Dendritic cell treated with granulocyte-macrophage colony-stimulating factor and Interleukin-4, amounts not matched to agents 40 ng/mL and 50 ng/mL, for 4 days (primary cell): ENCODE measurements around the gene LINS1.

Experiments used
- H3K27ac Mint-ChIP-seq: one replicate; pipeline ENCODE4 v1.8.0; 2022; ENCODE audit warnings: mild to moderate bottlenecking, mixed read lengths
- H3K27me3 Mint-ChIP-seq: one replicate; pipeline ENCODE4 v1.8.0; 2022; ENCODE audit warnings: mild to moderate bottlenecking, mixed read lengths
- H3K36me3 Mint-ChIP-seq: one replicate; pipeline ENCODE4 v1.8.0; 2022; ENCODE audit warnings: low read depth, mixed read lengths
- H3K4me1 Mint-ChIP-seq: one replicate; pipeline ENCODE4 v1.8.0; 2022; ENCODE audit warnings: low read depth, mixed read lengths
- H3K4me3 Mint-ChIP-seq: one replicate; pipeline ENCODE4 v1.8.0; 2022; ENCODE audit warnings: mild to moderate bottlenecking, moderate library complexity, mixed read lengths
- H3K9me3 Mint-ChIP-seq: one replicate; pipeline ENCODE4 v1.8.0; 2022; ENCODE audit warnings: mixed read lengths
- intact Hi-C: fragments of 100-400 bp; cut with micrococcal nuclease; formaldehyde crosslinking; loops from one replicate; pipeline ENCODE4 v1.15.0; 2022

LINS1 gene

DNA sequence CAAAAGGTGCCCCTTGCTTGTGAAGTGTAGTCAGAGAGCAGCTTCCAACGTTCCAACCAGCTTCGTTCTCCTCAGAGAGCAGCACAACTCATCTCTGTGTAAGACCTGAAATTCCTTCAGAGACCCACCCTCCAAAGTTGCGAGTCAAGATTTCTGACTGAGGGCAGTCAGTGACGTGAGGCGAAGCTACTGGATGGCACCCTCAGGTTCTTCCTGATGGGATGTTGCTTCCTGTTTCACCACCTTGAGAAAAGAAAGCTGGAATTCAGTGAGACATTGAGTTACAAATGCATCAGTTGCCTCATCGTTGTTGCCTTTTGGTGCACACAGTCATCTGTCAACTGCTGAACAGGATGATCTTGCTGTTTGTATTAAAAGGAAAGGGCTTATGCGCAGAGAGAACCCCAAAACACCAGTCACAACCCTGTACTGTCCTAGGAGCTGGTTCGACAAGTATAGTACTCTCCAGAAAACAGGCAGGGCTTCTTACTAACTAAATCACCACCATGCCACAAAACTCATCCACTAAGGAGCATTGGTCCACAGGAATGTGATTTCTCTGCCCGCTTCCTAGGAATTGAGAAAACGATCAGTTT, 73.1 kb downstream of the LINS1 start, which contains the start of gene CERS3:
CERS3 (minus strand) TSS at position 118 of the 596 bp plus-strand sequence. CDS start 27,101 bp downstream, outside the sequence.
- Mint-ChIP-seq H3K36me3 (no peaks in the 10 kb centered on the region), H3K27me3 (peaks cover 25% of the 10 kb centered on the region), H3K4me1 (peaks cover 16% of the 10 kb centered on the region), H3K4me3 (no peak within 1 kb of the TSS), H3K9me3 (no peaks in the 10 kb centered on the region), H3K27ac (no peak within 1 kb of the TSS)
- intact Hi-C loops = no loop called here

DNA sequence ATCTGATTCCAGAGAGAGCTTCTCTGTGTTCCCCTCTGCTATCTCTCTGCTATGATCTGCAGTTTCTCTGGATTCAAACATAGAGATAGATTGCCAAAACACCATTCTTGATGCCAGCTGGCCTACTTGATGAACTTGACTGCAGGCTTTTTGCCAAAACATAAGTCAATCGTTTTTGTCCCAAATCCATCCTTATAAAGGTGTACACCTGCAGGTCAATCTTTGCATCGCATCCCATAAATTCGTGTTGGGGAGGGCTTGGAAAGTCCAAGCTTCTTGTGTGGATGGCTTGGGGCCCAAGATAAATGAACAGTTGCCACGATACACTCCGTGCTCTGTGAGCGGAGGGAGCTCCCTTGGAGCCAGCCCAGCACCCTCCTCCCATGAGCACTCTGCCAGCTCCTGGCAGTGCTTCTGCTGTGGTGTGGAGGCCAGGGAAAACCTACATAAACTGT, 75.9 kb downstream of the LINS1 start:
- H3K4me3 Mint-ChIP-seq = no peak overlapping the region
- no peaks in the 10 kb centered on the region for H3K36me3 Mint-ChIP-seq
- H3K27me3 Mint-ChIP-seq = peaks cover 8% of the 10 kb centered on the region
- H3K9me3 Mint-ChIP-seq = peaks cover 7% of the 10 kb centered on the region
- intact Hi-C loops = no loop called here
- H3K27ac Mint-ChIP-seq = no peak overlapping the region
- H3K4me1 Mint-ChIP-seq = peaks cover 14% of the 10 kb centered on the region

DNA sequence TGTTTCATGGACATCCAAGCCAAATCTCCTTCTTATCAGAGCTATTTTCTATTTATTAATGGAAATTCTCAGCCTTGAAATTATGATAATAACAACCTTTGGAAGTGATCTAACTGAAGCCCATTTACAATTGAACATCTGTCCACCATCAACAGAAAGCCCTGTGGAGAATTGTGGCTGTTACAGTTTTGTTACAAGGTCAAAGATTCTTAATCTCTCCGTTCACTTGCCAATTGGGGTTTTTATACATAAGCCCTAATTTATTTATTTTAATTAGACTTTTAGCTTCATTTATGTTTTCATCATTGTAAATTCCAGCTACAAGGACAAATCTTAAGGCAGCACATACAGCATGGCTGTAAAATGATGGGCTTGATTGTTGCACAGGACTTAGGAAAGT, 76.5 kb downstream of the LINS1 start:
- intact Hi-C loops = no loop called here
- H3K9me3 Mint-ChIP-seq = peaks cover 7% of the 10 kb centered on the region

GRCh38 chr15:100524326-100524725, 77.7 kb downstream of the LINS1 start:
- intact Hi-C loops = no loop called here
- H3K9me3 Mint-ChIP-seq = peaks cover 7% of the 10 kb centered on the region
- H3K4me3 Mint-ChIP-seq = no peak overlapping the region
- H3K27ac Mint-ChIP-seq = no peak overlapping the region
- peaks cover 2% of the 10 kb centered on the region for H3K27me3 Mint-ChIP-seq
- no peaks in the 10 kb centered on the region for H3K36me3 Mint-ChIP-seq
- peaks cover 30% of the 10 kb centered on the region for H3K4me1 Mint-ChIP-seq

More for the DNA sequence above, 76.5 kb downstream of the LINS1 start:
- no peaks in the 10 kb centered on the region for H3K36me3 Mint-ChIP-seq
- peaks cover 7% of the 10 kb centered on the region for H3K27me3 Mint-ChIP-seq
- peaks cover 19% of the 10 kb centered on the region for H3K4me1 Mint-ChIP-seq
- no peak overlapping the region for H3K27ac Mint-ChIP-seq
- H3K4me3 Mint-ChIP-seq = no peak overlapping the region

DNA sequence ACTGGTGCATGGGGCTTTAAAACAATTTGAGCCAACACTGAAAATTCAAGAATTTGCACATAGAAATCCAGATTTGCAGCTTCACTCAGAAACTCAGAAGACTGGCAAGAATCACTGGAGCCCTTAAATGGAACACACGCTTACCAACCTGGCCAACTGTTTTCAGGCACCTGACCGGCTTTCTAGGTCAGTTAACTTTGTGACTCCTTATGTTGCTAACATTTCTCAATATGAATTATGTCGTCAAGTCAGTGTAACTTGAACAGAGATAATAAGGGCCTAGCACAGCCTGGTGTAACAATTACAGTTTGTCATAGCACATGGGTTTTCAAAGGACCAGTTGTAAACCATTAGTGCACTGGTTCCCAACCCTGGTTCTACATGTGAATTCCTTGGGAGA, 80.1 kb downstream of the LINS1 start:
- peaks cover 47% of the 10 kb centered on the region for H3K4me1 Mint-ChIP-seq
- H3K27me3 Mint-ChIP-seq = no peaks in the 10 kb centered on the region
- H3K36me3 Mint-ChIP-seq = no peaks in the 10 kb centered on the region
- peaks cover 7% of the 10 kb centered on the region for H3K9me3 Mint-ChIP-seq
- no peak overlapping the region for H3K4me3 Mint-ChIP-seq
- H3K27ac Mint-ChIP-seq = no peak overlapping the region
- intact Hi-C loops = no loop called here

- intact Hi-C loops = no loop called here
Observed at GRCh38 chr15:100520132-100520921, 81.7 kb downstream of the LINS1 start.

DNA sequence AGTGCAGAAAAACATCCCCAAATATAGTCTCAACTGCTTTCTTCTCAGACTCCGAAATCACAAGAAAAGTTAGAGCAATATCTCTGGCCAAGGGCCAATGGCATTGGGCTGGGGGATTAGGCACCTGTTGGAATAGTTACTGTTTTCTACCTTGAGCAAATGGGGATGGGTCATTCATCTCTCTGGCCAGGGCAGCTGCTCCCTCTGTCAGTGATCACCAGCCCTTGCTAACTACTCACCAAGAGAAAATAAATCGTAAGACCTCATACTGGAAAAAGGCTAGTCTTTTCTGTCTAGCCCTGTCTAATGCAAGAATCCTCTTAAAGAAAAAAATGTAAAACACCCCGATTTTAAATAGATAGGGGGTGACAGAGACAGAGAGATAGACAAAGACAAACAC, 84.1 kb downstream of the LINS1 start:
- Mint-ChIP-seq H3K4me3 (no peak overlapping the region), H3K36me3 (no peaks in the 10 kb centered on the region), H3K27ac (no peak overlapping the region), H3K9me3 (peaks cover 2% of the 10 kb centered on the region), H3K4me1 (peaks cover 55% of the 10 kb centered on the region), H3K27me3 (peaks cover 5% of the 10 kb centered on the region)
- intact Hi-C loops = no loop called here

More at GRCh38 chr15:100520132-100520921, 81.7 kb downstream of the LINS1 start:
- Mint-ChIP-seq H3K27me3 (no peaks in the 10 kb centered on the region), H3K4me1 (peaks cover 54% of the 10 kb centered on the region), H3K4me3 (no peak overlapping the region), H3K36me3 (no peaks in the 10 kb centered on the region), H3K9me3 (peaks cover 7% of the 10 kb centered on the region), H3K27ac (peak overlapping the region; percentile 22)
